Measurements from ENCODE around the gene SIPA1L3.

- TF ChIP-seq, protein P1, sequence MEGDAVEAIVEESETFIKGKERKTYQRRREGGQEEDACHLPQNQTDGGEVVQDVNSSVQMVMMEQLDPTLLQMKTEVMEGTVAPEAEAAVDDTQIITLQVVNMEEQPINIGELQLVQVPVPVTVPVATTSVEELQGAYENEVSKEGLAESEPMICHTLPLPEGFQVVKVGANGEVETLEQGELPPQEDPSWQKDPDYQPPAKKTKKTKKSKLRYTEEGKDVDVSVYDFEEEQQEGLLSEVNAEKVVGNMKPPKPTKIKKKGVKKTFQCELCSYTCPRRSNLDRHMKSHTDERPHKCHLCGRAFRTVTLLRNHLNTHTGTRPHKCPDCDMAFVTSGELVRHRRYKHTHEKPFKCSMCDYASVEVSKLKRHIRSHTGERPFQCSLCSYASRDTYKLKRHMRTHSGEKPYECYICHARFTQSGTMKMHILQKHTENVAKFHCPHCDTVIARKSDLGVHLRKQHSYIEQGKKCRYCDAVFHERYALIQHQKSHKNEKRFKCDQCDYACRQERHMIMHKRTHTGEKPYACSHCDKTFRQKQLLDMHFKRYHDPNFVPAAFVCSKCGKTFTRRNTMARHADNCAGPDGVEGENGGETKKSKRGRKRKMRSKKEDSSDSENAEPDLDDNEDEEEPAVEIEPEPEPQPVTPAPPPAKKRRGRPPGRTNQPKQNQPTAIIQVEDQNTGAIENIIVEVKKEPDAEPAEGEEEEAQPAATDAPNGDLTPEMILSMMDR (IDR thresholded peaks at IDR 0.05; ENCODE audit: insufficient read depth, low read length, poor library complexity, severe bottlenecking): no peak
- TF ChIP-seq EZH2phosphoT487 (conservative IDR thresholded peaks at IDR 0.05; ENCODE audit: low read length): no peak
These were observed 321.0 kb downstream of the SIPA1L3 start for GRCh38 chr19:38228005-38228377.

All from SU-DHL-6 (cell line).